Measurements from ENCODE around the gene ACMSD.

ACMSD gene

DNA sequence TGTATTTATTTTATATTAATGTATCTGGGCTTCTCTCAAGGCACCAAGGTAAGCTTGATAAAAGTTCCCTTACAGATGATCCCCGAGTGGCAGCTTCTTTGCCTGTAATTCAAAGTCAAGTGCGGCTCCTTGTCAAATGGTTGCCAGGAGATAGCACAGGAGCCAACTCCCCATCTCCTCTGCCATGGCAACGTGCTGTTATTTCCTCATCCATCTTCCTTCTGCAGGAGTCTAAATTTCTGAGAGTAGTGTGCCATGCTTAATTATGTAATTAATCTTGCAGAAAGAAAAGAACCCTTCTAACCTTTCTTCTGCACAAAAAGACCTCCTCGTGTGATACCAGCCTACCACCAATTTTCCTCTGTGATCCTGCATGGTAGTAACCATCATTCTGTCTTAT is 46.2 kb upstream of the ACMSD start:
- no peak overlapping the region for H3K27ac ChIP-seq (replicated peaks)
- H3K4me3 ChIP-seq (replicated peaks; ENCODE audit: insufficient read depth, low read length), result no peak overlapping the region
- TF ChIP-seq, protein P1, sequence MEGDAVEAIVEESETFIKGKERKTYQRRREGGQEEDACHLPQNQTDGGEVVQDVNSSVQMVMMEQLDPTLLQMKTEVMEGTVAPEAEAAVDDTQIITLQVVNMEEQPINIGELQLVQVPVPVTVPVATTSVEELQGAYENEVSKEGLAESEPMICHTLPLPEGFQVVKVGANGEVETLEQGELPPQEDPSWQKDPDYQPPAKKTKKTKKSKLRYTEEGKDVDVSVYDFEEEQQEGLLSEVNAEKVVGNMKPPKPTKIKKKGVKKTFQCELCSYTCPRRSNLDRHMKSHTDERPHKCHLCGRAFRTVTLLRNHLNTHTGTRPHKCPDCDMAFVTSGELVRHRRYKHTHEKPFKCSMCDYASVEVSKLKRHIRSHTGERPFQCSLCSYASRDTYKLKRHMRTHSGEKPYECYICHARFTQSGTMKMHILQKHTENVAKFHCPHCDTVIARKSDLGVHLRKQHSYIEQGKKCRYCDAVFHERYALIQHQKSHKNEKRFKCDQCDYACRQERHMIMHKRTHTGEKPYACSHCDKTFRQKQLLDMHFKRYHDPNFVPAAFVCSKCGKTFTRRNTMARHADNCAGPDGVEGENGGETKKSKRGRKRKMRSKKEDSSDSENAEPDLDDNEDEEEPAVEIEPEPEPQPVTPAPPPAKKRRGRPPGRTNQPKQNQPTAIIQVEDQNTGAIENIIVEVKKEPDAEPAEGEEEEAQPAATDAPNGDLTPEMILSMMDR (IDR thresholded peaks at IDR 0.05; ENCODE audit: insufficient read depth, low read length), result no peak
- TF ChIP-seq, protein P2, sequence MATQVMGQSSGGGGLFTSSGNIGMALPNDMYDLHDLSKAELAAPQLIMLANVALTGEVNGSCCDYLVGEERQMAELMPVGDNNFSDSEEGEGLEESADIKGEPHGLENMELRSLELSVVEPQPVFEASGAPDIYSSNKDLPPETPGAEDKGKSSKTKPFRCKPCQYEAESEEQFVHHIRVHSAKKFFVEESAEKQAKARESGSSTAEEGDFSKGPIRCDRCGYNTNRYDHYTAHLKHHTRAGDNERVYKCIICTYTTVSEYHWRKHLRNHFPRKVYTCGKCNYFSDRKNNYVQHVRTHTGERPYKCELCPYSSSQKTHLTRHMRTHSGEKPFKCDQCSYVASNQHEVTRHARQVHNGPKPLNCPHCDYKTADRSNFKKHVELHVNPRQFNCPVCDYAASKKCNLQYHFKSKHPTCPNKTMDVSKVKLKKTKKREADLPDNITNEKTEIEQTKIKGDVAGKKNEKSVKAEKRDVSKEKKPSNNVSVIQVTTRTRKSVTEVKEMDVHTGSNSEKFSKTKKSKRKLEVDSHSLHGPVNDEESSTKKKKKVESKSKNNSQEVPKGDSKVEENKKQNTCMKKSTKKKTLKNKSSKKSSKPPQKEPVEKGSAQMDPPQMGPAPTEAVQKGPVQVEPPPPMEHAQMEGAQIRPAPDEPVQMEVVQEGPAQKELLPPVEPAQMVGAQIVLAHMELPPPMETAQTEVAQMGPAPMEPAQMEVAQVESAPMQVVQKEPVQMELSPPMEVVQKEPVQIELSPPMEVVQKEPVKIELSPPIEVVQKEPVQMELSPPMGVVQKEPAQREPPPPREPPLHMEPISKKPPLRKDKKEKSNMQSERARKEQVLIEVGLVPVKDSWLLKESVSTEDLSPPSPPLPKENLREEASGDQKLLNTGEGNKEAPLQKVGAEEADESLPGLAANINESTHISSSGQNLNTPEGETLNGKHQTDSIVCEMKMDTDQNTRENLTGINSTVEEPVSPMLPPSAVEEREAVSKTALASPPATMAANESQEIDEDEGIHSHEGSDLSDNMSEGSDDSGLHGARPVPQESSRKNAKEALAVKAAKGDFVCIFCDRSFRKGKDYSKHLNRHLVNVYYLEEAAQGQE (IDR thresholded peaks at IDR 0.05; ENCODE audit: insufficient replicate concordance, low read depth), result no peak
- TF ChIP-seq GABPA (IDR thresholded peaks at IDR 0.05; ENCODE audit: low read depth) (no peak), SPI1 (IDR thresholded peaks at IDR 0.05; ENCODE audit: borderline replicate concordance, low read depth) (no peak), POLR2AphosphoS5 (IDR thresholded peaks at IDR 0.05; ENCODE audit: low read depth) (no peak)
- no peaks in the 10 kb centered on the region for H3K27me3 ChIP-seq (ENCODE audit: insufficient read depth, poor library complexity, severe bottlenecking)
- DNase-seq (ENCODE audit: low read depth in 1 of 2, low spot score in 1 of 2), result no peak

DNA sequence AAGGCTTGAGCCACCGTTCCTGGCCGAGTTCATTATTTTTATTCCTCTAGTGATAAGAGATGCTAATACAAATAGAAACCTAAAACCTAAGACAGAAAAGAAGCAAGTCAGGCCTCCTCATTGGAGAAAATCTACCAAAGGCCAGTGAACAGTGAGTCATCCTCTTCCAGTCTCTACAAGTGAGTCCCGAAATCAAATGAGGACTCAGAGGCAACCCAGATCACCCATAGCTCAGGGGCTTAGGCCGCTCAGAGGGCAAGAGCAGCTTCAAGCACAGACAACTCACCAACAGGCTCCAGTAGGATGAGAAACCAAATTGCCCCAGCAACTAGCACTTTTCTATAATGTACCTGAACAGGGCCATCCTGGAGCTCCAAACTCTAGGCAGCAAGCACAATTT is 42.7 kb upstream of the ACMSD start:
- Histone ChIP-seq H3K4me3 (replicated peaks; ENCODE audit: insufficient read depth, low read length) (no peak overlapping the region), H3K27me3 (ENCODE audit: insufficient read depth, poor library complexity, severe bottlenecking) (no peaks in the 10 kb centered on the region), H3K27ac (replicated peaks) (no peak overlapping the region)
- DNase-seq (ENCODE audit: low read depth in 1 of 2, low spot score in 1 of 2), result no peak
- TF ChIP-seq, protein P1 (IDR thresholded peaks at IDR 0.05; ENCODE audit: insufficient read depth, low read length), result no peak
- TF ChIP-seq SPI1 (IDR thresholded peaks at IDR 0.05; ENCODE audit: borderline replicate concordance, low read depth) (no peak), GABPA (IDR thresholded peaks at IDR 0.05; ENCODE audit: low read depth) (no peak), POLR2AphosphoS5 (IDR thresholded peaks at IDR 0.05; ENCODE audit: low read depth) (no peak)
- TF ChIP-seq, protein P2 (IDR thresholded peaks at IDR 0.05; ENCODE audit: insufficient replicate concordance, low read depth), result no peak

DNA sequence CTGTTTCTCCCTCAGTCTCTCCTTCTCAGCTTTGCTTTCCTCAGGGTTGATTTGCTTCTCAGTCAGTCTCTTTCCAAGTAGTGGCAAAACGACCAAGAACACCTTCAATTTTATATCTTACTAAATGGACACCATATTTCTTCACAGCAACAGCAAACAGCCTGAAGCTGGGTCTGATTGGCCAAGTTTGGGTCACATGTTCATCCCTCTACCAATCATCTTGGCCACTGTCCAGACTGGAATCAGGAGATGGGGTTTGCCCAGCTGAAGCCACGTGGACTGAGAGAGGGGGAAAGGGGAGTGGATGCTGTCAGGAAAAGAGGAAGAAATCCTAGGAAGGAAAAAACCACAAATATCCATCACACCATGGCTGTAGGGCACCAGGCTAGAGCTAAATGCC is 42.0 kb upstream of the ACMSD start:
- H3K27me3 ChIP-seq (ENCODE audit: insufficient read depth, poor library complexity, severe bottlenecking), result no peaks in the 10 kb centered on the region
- H3K27ac ChIP-seq (replicated peaks), result no peak overlapping the region
- TF ChIP-seq, protein P1 (IDR thresholded peaks at IDR 0.05; ENCODE audit: insufficient read depth, low read length), result no peak
- no peak overlapping the region for H3K4me3 ChIP-seq (replicated peaks; ENCODE audit: insufficient read depth, low read length)
- no peak for DNase-seq (ENCODE audit: low read depth in 1 of 2, low spot score in 1 of 2)

DNA sequence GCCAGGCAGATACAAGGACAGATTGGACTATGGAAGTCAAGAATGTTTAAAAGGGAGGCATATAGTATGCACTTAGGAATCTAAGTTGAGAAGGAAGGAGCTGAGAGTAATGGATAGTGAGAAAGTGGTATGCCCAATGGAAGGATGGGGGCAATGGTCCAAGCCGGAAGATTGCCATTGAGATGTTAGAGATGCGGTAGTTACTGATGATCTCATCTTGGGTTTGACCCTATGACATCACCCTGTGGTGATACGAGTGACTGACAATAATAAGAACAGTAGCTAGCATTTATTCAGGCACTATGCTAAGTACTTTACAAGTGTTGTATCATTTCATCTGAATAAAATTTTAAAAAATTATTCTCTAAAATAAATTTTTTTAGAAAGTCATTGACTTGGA is 38.5 kb upstream of the ACMSD start:
- DNase-seq (ENCODE audit: low read depth in 1 of 2, low spot score in 1 of 2), result no peak
- H3K27ac ChIP-seq (replicated peaks), result no peak overlapping the region
- no peaks in the 10 kb centered on the region for H3K27me3 ChIP-seq (ENCODE audit: insufficient read depth, poor library complexity, severe bottlenecking)
- no peak overlapping the region for H3K4me3 ChIP-seq (replicated peaks; ENCODE audit: insufficient read depth, low read length)
- TF ChIP-seq GABPA (IDR thresholded peaks at IDR 0.05; ENCODE audit: low read depth), result no peak
- TF ChIP-seq, protein P1 (IDR thresholded peaks at IDR 0.05; ENCODE audit: insufficient read depth, low read length), result no peak
- no peak for TF ChIP-seq POLR2AphosphoS5 (IDR thresholded peaks at IDR 0.05; ENCODE audit: low read depth)
- TF ChIP-seq, protein P2 (IDR thresholded peaks at IDR 0.05; ENCODE audit: insufficient replicate concordance, low read depth), result no peak
- no peak for TF ChIP-seq SPI1 (IDR thresholded peaks at IDR 0.05; ENCODE audit: borderline replicate concordance, low read depth)

All from HL-60 (cell line).